ENCODE data around the gene NAPEPLD. TPM values are rescaled to one million over a fixed set of nuclear protein-coding genes. Genes with fewer than 3 reads are reported as not detected.

NAPEPLD gene
- total RNA-seq, 4 donors from 2014 or later, result 4.7 to 8.7 (median 6.1) TPM

DNA sequence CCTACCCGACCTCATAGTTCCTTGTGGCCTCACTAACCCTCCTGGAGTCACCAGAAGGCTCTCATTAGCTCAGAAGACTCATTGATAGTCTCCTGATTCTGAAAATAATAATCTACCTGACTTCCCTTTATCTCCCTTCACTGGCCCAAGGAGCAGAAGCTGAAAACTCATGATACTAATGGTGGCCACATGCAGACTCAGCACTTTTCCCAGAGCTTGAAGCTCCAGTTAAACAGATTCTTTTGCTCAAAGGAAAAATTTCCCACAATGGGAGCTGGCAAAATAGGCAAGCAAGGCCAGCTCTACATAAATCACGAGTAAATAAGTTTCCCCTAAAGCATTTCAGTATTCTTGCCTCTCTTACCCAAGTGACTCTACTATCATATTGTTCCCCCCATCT, 8.2 kb downstream of the NAPEPLD start:
- Histone ChIP-seq H3K27ac (replicated peaks in 1 of 4) (no peak overlapping the region), H3K27me3 (no peaks in the 10 kb centered on the region), H3K4me1 (peaks cover 0 to under 1% (median 0%) of the 10 kb centered on the region in 4 donors), H3K9me3 (no peaks in the 10 kb centered on the region), H3K4me3 (no peak overlapping the region), H3K36me3 (no peaks in the 10 kb centered on the region)
- no peak for DNase-seq (ENCODE audit: extremely low spot score)
- intact Hi-C loops (cut with DNase I), result loop anchor here (10.0 kb wide), 1 partner anchor 204 kb away; the partner anchor contains the start of genes DNAJC2 and PSMC2
- 97% methylated on average over 2 of the region's 2 CpGs for WGBS
- no peak for TF ChIP-seq EP300 (IDR thresholded peaks at IDR 0.05)
- TF ChIP-seq CTCF (IDR thresholded peaks at IDR 0.05), result no peak
- no peak for TF ChIP-seq POLR2A (IDR thresholded peaks at IDR 0.05; ENCODE audit: low read depth)
- no peak for TF ChIP-seq POLR2AphosphoS5 (IDR thresholded peaks at IDR 0.05)

DNA sequence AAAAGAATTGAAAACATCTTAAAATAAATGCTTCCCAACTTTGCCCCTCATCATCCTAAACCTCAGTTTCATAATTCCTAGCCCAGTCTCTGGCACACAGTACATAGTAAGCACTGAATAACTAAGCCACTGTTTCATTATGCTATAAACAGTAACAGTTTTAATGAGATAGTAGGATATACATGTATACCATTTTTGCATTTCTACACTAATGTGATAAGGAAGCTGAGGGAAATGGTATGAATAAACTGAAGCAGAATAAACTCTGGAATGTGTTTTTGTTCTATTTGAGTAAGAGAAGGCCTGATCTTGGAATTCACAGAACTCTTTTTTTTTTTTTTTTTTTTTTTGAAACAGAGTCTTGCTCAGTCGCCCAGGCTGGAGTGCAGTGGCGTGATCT, 8.8 kb downstream of the NAPEPLD start:
- H3K27me3 ChIP-seq, result no peaks in the 10 kb centered on the region
- H3K9me3 ChIP-seq, result no peaks in the 10 kb centered on the region
- intact Hi-C loops (cut with DNase I), result loop anchor here (10.0 kb wide), 1 partner anchor 205 kb away; the partner anchor contains the start of genes DNAJC2 and PSMC2
- H3K4me1 ChIP-seq, result peaks cover 0 to 6% (median under 1%) of the 10 kb centered on the region in 4 donors
- WGBS, result 88% methylated on average over 2 of the region's 2 CpGs
- TF ChIP-seq EP300 (IDR thresholded peaks at IDR 0.05) (no peak), POLR2A (IDR thresholded peaks at IDR 0.05; ENCODE audit: low read depth) (no peak), POLR2AphosphoS5 (IDR thresholded peaks at IDR 0.05) (no peak), CTCF (IDR thresholded peaks at IDR 0.05) (no peak)
- no peak overlapping the region for H3K27ac ChIP-seq (replicated peaks in 1 of 4)
- H3K4me3 ChIP-seq, result no peak overlapping the region
- DNase-seq (ENCODE audit: extremely low spot score), result no peak
- H3K36me3 ChIP-seq, result no peaks in the 10 kb centered on the region

DNA sequence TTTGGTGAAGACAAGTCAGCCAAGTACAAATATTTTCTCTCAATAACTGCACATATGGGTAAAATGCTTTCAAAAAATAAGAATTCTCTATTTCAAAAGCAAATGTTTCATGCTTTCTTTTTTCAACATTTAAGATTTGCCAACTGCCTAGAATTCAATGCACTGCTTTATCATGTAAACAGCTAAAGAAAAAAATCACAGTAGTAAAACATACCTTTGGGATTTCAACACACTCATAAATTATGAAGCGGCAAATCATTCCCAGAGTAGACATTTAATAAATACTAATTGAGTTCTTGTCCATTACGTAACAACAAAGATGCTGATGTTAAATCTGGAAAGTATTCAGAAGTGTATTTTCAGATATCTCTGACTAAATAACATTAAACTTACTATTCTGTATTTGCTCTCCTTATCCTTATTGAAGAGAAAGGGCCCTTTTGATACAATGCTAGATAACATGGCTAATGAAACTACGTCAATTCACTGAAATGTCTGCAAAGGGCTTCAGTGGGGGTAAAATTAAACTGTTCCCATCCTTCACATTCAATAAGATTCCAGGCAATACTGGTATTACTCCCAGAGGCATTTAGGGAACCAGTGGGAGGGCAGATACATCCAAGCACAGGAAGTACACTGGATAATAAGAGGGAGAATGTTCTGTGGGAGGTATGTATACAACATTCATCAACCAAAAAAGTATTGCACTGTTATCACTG, 13.9 kb downstream of the NAPEPLD start:
- DNase-seq (ENCODE audit: extremely low spot score), result no peak
- peaks cover 0 to 16% (median 7%) of the 10 kb centered on the region in 4 donors for H3K4me1 ChIP-seq
- intact Hi-C loops (cut with DNase I), result no loop called here
- H3K4me3 ChIP-seq, result no peak overlapping the region
- H3K27ac ChIP-seq (replicated peaks in 1 of 4), result no peak overlapping the region
- H3K9me3 ChIP-seq, result no peaks in the 10 kb centered on the region
- no peaks in the 10 kb centered on the region for H3K36me3 ChIP-seq
- TF ChIP-seq POLR2AphosphoS5 (IDR thresholded peaks at IDR 0.05) (no peak), CTCF (IDR thresholded peaks at IDR 0.05) (no peak), POLR2A (IDR thresholded peaks at IDR 0.05; ENCODE audit: low read depth) (no peak), EP300 (IDR thresholded peaks at IDR 0.05) (no peak)
- WGBS, result 81% methylated on average over 3 of the region's 3 CpGs
- no peaks in the 10 kb centered on the region for H3K27me3 ChIP-seq

DNA sequence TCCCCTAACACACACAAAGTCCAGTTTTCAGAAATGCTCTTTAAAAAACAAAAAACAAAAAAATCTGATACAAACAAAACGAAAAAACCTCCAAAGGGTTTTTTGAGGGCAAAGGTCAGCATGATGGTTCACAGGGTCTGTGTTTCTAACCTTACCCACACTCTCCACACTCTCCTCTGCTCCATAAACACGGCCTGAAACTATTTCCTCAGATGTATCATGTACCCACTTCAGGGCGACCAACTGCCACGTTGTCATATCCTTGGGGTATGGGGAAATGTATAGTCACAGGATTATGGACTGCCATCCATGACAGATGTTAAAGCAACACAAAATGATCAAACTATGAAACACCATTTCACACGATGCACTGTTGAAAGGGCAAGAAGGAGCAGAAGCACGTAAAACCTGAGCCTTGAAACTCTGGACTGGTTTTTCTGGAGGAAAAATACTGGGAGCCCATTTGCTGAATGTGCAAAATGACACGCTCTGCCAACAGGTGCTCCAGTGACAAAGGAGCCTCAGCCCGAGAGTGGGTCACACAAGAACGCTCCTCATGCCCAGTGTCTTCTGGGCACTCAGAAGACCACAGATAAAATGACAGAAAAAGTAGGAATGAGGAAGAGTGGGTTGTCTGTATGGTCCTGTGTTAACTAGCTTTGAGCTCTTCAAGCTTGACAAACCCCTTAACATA, 15.8 kb downstream of the NAPEPLD start:
- TF ChIP-seq POLR2AphosphoS5 (IDR thresholded peaks at IDR 0.05) (no peak), CTCF (IDR thresholded peaks at IDR 0.05) (no peak), POLR2A (IDR thresholded peaks at IDR 0.05; ENCODE audit: low read depth) (no peak), EP300 (IDR thresholded peaks at IDR 0.05) (no peak)
- peaks cover 0 to 5% (median 3%) of the 10 kb centered on the region in 4 donors for H3K36me3 ChIP-seq
- H3K4me3 ChIP-seq, result no peak overlapping the region
- no peaks in the 10 kb centered on the region for H3K27me3 ChIP-seq
- H3K9me3 ChIP-seq, result no peaks in the 10 kb centered on the region
- intact Hi-C loops (cut with DNase I), result no loop called here
- no peak for DNase-seq (ENCODE audit: extremely low spot score)
- H3K27ac ChIP-seq (replicated peaks in 1 of 4), result no peak overlapping the region
- WGBS, result 81% methylated on average over 9 of the region's 9 CpGs
- H3K4me1 ChIP-seq, result peaks cover 0 to 23% (median 9%) of the 10 kb centered on the region in 4 donors

Measured in esophagus muscularis mucosa (tissue), 4 donors.